Hepatocyte (in vitro differentiated cells): ENCODE data around the gene APRT.
"Not testable (repeated sequence)": the region's sequence is repeated elsewhere in the genome, so short reads cannot be mapped to it uniquely, and the experiment has no call there.

Experiments
- CTCF ChIP-seq: fragments of 200-600 bp; sonication (generic); IDR thresholded peaks from 2 replicates; pipeline ENCODE4 v1.5.1; 2016; ENCODE audit warnings: antibody characterized with exemption, mild to moderate bottlenecking; ENCODE audit not compliant: poor library complexity
- EZH2 ChIP-seq: fragments of 200-600 bp; sonication (generic); IDR thresholded peaks from 2 replicates; pipeline ENCODE4 v1.6.1; 2016; ENCODE audit warnings: antibody characterized with exemption, mild to moderate bottlenecking, borderline replicate concordance
- EZH2phosphoT487 ChIP-seq: fragments of 200-600 bp; sonication (generic); IDR thresholded peaks from one replicate; pipeline ENCODE4 v1.6.1; 2018; ENCODE audit warnings: antibody characterized with exemption, mild to moderate bottlenecking, low read depth, moderate library complexity; ENCODE audit not compliant: unreplicated experiment, severe bottlenecking

DNA sequence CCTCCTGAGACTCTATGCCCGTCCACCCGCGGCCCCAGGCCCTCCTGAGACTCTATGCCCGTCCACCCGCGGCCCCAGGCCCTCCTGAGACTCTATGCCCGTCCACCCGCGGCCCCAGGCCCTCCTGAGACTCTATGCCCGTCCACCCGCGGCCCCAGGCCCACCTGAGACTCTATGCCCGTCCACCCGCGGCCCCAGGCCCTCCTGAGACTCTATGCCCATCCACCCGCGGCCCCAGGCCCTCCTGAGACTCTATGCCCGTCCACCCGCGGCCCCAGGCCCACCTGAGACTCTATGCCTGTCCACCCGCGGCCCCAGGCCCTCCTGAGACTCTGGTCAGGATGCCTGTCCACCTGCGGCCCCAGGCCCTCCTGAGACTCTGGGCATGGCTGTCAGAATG, 39.9 kb downstream of the APRT start:
- not testable (repeated sequence) for TF ChIP-seq EZH2, CTCF, EZH2phosphoT487
